HG02763 (cell line): ENCODE data around the gene CKB.

ENCODE experiments used
- ATAC-seq: cut with Tn5 transposase; IDR thresholded peaks from one replicate; pipeline ENCODE4 v1.9.1; 2021; ENCODE audit warnings: mild to moderate bottlenecking, moderate library complexity; ENCODE audit not compliant: unreplicated experiment

Gene CKB

GRCh38 chr14:103492156-103492925, 30.3 kb downstream of the CKB start:
- ATAC-seq: no peak

- no peak for ATAC-seq
Observed at GRCh38 chr14:103491691-103492090, 30.9 kb downstream of the CKB start.

- ATAC-seq: no peak
Observed at GRCh38 chr14:103489621-103490020, 33.0 kb downstream of the CKB start.

GRCh38 chr14:103488960-103489359, 33.7 kb downstream of the CKB start:
- ATAC-seq: no peak

GRCh38 chr14:103488071-103488470, 34.6 kb downstream of the CKB start:
- no peak for ATAC-seq

GRCh38 chr14:103485504-103485903, 37.1 kb downstream of the CKB start:
- ATAC-seq: no peak

GRCh38 chr14:103483600-103483999, 39.0 kb downstream of the CKB start:
- no peak for ATAC-seq

GRCh38 chr14:103480595-103480994, 42.0 kb downstream of the CKB start:
- no peak for ATAC-seq

GRCh38 chr14:103476631-103477030, 46.0 kb downstream of the CKB start:
- no peak for ATAC-seq

- no peak for ATAC-seq
Observed at GRCh38 chr14:103476065-103476464, 46.6 kb downstream of the CKB start.

GRCh38 chr14:103474893-103475292, 47.7 kb downstream of the CKB start:
- no peak for ATAC-seq

GRCh38 chr14:103472939-103473338, 49.7 kb downstream of the CKB start:
- ATAC-seq: no peak
